Measurements from ENCODE around the gene CPNE7.
"Not testable (repeated sequence)": the region's sequence is repeated elsewhere in the genome, so short reads cannot be mapped to it uniquely, and the experiment has no call there.

Gene CPNE7

GRCh38 chr16:89567656-89568594, 7.6 kb upstream of the CPNE7 start:
- ATAC-seq: no peak

GRCh38 chr16:89569506-89570341, 5.8 kb upstream of the CPNE7 start:
- ATAC-seq: no peak

- no peak for ATAC-seq
These were observed 5.1 kb upstream of the CPNE7 start for GRCh38 chr16:89570342-89570923.

- ATAC-seq: not testable (repeated sequence)
These were observed 4.5 kb upstream of the CPNE7 start for GRCh38 chr16:89570983-89571598.

GRCh38 chr16:89571636-89572035, 3.9 kb upstream of the CPNE7 start:
- ATAC-seq: no peak

DNA sequence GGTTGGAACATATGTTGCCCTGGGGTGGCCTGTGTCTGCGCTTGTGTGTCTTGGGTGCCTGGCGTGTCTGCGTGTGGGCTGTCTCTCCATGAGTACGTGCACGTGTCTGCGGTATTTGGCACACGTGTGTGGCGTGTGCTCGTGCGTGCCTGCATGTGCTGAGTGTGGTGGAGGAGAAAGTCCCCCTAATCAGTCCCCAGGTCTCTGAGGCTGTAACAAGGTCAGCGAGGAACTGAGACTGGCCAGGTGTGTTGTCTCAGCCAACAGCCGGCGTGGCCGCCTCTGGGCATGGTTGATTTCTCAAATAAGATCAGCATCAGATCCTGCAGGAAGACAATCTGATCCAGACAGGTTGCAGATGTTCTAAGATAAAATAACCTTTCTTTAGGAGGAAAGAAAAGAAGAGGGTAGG, 3.5 kb upstream of the CPNE7 start:
- no peak for ATAC-seq

GRCh38 chr16:89572485-89573205, 2.9 kb upstream of the CPNE7 start:
- no peak for ATAC-seq

GRCh38 chr16:89573826-89574680, 1.5 kb upstream of the CPNE7 start:
- ATAC-seq: no peak

DNA sequence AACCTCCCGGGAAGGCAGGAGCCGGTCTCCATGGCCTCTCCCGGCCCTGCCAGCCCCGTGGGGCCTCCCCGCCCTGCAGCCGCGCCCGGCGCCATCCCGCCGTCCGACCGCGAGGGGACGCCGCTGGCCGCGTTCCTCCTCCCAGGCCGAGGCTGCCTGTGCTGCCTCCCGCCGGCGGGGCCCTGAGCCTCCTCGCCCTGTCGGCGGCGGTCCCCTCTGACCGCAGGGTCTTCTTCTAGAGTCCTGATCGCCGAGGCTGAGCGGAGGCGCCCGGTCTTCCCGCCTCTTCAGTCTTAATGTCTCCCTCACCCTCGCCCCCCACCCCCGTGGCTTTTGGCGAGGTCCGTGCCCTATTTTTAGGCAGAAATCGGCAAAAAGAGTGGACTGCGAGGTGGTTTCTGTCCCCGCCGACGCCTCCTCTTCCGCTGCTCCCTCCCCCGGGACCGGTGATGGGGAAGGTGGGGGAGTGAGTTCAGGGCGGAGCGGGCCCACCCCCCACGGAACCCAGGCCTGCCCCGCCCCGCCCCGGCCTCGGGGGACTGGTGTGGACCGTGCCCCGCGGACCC, 794 bp upstream of the CPNE7 start:
- ATAC-seq: peak; percentile 68 to 70

DNA sequence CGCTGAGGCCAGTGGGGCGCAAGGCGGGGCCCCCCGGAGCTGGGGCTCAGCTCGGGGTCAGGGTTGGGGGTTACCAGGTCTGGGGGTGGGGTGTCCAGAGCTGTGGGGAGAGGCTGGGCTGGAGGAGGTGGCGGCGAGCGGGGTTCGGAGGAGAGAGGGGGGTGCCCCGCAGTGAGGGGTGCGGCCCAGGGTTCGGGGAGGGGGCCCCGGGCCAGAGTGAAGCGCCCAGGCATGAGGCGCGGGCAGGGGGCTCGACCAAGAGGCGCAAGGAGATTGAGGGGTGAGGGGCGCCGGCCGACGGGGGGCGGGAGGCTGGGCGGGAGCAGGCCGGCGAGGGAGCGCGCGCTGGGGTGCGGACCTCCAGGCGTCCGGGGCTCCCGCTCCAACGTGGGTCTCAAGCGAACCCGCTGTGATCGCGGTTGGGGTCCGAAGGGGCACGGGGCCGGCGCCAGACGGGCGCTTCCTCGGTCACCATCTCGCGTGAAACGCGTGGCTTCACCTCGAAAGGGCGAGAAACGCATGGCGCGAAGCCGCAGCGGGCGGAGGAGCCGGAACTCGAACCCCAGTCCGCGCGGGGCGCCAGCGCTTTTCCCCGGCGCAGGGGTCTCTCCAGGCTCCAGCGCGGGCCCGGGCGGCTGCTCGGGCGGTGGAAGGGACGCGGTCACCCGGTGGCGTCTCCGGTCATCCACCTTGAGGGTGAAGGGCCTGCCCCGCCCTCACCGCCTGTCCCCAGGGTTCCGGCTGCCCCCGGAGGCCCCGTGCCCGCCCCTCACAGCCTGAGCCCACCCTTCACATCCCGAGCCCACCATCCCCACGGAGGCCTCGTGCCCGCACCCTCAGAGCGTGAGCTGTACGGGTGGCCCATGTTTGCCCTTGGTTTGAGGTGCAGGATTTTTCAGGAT, 846 bp downstream of the CPNE7 start:
- no peak for ATAC-seq

GRCh38 chr16:89577055-89577759, 1.6 kb downstream of the CPNE7 start:
- ATAC-seq: no peak

DNA sequence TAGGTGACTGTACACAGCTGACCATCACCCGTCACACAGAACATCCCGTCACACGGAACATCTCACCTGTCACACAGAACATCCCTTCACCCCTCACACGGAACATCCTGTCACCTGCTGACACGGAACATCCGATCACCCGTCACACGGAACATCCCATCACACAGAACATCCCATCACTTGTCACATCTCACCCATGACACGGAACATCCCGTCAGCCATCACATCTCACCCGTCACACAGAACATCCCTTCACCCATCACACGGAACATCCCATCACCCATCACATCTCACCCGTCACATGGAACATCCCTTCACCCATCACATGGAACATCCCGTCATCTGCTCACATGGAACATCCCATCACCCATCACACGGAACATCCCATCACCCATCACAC, 3.8 kb downstream of the CPNE7 start:
- no peak for ATAC-seq

GRCh38 chr16:89581045-89581695, 5.6 kb downstream of the CPNE7 start:
- ATAC-seq: no peak

GRCh38 chr16:89581861-89582563, 6.5 kb downstream of the CPNE7 start:
- no peak for ATAC-seq

DNA sequence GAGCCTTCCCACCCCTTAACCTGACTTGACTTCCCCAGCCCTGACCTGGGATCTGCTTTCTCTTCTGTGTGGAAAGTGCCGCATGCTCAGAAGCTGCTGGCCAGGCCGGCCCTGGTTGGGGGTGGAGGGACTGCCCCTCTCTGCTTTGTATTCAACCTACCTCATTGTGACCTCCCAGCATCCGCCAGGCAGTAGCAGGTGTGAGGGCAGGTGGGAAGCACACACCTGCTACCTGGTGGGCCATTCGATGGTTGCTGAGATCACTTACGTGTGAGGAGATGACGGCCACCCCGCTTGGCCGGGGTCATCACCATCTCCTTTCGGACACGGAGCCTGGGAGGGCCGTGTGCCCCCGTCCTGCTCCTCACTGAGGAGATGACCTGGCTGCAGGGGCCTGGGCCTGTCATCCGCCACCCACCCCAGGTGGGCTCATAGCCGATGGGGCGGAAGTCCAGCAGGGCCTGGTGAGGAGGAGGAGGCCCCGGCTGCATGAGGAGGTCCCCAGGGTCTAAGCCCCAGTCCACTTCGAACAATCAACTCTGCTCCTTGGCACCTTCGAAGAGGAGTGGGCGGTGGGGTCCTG, 7.1 kb downstream of the CPNE7 start:
- no peak for ATAC-seq

DNA sequence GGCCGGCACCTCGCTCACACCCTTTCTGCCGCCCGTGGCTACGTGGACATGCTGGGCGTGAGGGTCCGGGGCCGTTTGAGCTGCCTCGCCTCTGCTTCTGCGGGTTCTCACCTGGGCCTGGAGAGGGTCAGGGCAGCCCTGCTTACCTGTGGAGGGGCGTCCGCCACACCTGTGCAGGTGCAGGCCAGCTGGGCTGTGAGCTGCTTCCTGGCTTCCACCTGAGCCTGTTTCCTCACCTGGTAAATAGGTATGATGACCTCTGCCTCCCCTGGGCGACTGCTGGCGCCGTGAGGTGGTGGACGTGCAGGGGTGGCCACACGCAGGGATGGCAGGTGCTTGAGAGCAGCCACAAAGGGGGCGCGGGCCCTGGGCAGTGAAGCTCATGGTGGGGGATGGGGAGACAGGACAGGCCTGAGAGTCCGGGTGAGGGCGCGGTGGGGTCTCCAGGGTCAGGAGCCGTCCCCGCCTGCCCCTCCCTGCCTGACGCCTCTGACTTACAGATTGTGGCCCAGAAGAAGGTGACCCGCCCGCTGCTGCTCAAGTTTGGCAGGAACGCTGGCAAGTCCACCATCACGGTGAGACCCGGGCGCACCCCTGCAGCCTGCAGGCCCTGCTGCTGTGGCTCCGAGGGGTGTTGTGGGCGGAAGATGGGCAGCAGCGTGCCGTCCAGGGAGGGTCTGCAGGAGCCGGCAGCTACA, 7.8 kb downstream of the CPNE7 start:
- no peak for ATAC-seq

Measured in activated CD4-positive, CD25-positive, alpha-beta regulatory T cell treated with anti-CD3 and anti-CD28 coated beads, Interleukin-2, amount 50 U/mL, for 24 hours (primary cell).